GM21423 (cell line): Measurements from ENCODE around the gene KIFC3.
"Not testable (repeated sequence)": the region's sequence is repeated elsewhere in the genome, so short reads cannot be mapped to it uniquely, and the experiment has no call there.

Experiments used
- ATAC-seq: cut with Tn5 transposase; IDR thresholded peaks from one replicate; pipeline ENCODE4 v1.9.1; 2021; ENCODE audit warnings: mild to moderate bottlenecking, moderate library complexity; ENCODE audit not compliant: unreplicated experiment

Gene KIFC3

GRCh38 chr16:57802341-57803133, at the start of gene KIFC3:
Gene KIFC3, minus strand, starts transcription at chr16:57802491. Its CDS starts 4,248 bp downstream, at chr16:57798243.
- no peak for ATAC-seq

DNA sequence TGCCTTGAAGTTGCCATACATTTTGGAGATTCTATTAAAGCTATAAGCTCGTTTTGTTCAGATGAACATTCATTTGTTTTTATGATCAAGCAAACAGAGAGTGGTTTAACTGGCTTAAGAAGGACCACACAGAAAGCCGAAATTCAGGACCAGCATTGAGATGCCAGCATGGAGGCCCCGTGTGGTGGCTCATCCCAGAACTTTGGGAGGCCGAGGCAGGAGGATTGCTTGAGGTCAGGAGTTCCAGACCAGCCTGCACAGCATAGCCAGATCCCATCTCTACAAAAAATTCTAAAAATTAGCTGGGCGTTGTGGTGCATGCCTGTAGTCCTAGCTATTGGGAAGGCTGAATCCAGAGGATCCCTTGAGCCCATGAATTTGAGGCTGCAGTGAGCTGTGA, 45.9 kb upstream of the KIFC3 start:
- ATAC-seq: no peak

DNA sequence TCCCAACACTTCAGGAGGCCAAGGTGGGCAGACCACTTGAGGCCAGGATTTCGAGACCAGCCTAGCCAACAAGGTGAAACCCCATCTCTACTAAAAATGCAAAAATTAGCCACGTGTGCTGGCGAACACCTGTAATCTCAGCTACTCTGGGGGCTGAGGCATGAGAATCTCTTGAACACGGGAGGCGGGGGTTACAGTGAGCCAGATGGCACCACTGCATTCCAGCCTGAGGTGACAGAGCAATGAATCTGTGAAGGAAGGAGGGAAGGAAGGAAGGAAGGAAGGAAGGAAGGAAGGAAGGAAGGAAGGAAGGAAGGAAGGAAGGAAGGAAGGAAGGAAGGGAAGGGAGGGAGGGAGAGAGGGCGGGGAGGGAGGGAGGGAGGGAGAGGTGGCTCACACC, 44.6 kb upstream of the KIFC3 start:
- not testable (repeated sequence) for ATAC-seq

- no peak for ATAC-seq
Measured at GRCh38 chr16:57846078-57846697, 43.9 kb upstream of the KIFC3 start.

GRCh38 chr16:57845115-57845514, 42.8 kb upstream of the KIFC3 start:
- ATAC-seq: no peak

DNA sequence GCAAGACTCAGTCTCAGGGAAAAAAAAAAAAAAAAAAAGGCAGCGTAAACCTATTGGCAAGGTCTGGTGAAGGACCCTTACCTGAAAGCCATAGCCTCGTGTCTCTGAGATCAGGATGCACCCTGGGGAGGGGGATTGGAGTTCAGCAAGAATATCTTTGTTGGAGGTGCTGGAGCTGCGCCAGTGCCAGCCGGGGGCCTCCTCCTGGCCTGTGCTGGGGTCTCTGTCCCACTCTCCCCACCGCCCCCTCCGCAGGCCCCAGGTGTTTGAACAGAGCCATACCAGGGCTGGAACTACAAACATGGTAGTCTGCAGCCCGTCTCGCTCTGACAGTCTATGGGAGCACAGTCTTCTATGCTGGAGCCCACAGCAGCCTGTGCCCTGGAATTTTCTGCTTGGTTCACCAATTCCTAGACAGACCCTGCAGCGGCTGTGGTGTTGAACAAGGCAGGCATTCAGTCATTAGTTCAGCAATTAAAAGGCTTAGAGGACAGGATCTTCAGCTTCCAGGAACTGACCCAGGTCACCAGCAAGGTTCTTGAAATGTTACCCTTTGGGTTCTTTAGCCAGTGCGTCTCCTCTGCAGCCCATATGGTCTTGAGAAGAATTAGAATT, 42.2 kb upstream of the KIFC3 start:
- no peak for ATAC-seq

DNA sequence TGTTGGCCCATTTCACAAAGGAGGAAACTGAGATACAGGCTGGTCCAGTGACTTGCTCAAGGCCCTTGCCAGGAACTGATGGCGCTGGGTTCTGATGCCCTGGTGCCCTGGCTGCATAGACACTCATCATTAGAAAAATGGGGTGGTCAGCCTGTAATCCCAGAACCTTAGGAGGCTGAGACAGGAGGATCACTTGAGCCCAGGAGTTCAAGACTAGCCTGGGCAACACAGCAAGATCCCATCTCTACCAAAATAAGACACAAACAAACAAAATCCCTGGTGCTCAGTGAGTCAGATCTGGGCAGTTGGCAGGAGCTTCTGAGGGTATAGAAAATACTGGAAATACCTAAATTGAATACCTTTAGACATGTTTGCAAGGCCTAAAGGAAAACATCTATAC, 41.1 kb upstream of the KIFC3 start:
- ATAC-seq: no peak

GRCh38 chr16:57842601-57843000, 40.3 kb upstream of the KIFC3 start:
- no peak for ATAC-seq

- ATAC-seq: no peak
Measured at GRCh38 chr16:57840833-57841232, 38.5 kb upstream of the KIFC3 start.

DNA sequence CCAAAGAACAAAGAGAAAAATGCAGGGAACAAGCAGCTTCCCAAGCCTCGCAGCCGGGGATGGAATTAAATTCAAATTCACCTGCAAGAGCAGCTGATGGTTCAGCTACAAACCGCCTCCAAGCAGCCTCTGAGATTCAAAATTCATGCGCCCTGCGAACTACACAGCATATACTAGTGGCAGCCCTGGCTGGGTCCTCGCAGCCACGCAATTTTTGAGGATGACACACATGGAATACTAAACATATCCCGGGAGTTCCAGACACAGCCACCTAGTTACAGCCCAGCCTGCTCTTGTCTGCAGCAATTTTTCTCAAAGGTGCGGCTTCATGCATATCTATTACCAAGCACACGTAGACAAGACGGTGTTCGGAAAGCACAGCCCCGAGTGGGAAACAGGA, 35.9 kb upstream of the KIFC3 start:
- no peak for ATAC-seq

DNA sequence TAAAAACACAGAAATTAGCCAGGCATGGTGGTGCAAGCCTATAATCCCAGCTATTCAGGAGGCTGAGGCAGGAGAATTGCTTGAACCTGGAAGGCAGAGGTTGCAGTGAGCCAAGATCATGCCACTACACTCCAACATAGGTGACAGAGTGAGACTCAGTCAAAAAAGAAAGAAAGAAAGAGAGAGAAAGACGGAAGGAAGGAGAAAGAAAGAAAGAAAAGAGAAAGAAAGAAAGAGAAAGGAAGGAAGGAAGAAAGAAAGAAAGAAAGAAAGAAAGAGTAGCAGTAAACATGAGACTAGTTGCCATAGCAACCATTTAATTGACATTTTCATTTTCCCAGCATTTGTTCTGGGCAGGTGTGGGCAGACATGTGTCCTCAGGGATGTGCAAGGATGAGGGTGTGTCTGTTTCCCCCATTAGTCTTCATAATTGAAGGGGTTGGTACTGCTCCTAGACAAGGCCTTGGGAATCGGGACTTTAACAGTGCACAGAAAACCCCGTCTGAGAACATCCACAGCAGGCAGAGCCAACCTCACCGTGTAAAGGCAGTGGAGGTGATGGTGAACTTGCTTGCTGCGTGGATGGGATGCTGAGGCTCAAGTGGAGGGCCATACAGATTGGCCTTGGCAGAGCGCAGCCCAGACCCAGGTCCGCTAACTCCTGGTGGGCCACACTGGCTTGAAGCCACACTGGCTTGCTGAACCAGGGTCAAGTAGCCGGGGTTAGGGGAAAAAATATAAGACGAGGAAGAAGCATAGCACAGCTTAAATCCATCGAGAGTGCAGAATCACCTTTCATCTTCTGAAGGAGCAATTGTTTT, 35.2 kb upstream of the KIFC3 start:
- ATAC-seq: no peak

GRCh38 chr16:57835439-57835838, 33.1 kb upstream of the KIFC3 start:
- not testable (repeated sequence) for ATAC-seq

GRCh38 chr16:57834936-57835335, 32.6 kb upstream of the KIFC3 start:
- ATAC-seq: no peak

GRCh38 chr16:57830890-57831484, 28.7 kb upstream of the KIFC3 start:
- no peak for ATAC-seq

DNA sequence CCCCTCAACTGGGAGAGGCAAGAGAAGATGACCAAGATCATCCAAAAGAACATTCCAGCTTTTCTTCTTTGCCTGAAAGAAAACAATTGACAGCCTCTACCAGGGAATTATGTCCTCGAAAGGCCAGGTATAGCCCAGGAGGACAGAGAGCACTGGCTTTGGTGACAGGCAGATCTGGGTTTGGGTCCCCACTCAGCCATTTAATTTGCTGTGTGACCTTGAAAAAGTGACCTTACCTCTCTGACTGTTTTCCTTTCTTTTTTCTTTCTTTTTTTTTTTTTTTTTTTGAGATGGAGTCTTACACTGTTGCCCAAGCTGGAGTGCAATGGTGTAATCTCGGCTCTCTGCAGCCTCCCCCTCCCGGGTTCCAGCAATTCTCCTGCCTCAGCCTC, 27.7 kb upstream of the KIFC3 start:
- ATAC-seq: no peak

DNA sequence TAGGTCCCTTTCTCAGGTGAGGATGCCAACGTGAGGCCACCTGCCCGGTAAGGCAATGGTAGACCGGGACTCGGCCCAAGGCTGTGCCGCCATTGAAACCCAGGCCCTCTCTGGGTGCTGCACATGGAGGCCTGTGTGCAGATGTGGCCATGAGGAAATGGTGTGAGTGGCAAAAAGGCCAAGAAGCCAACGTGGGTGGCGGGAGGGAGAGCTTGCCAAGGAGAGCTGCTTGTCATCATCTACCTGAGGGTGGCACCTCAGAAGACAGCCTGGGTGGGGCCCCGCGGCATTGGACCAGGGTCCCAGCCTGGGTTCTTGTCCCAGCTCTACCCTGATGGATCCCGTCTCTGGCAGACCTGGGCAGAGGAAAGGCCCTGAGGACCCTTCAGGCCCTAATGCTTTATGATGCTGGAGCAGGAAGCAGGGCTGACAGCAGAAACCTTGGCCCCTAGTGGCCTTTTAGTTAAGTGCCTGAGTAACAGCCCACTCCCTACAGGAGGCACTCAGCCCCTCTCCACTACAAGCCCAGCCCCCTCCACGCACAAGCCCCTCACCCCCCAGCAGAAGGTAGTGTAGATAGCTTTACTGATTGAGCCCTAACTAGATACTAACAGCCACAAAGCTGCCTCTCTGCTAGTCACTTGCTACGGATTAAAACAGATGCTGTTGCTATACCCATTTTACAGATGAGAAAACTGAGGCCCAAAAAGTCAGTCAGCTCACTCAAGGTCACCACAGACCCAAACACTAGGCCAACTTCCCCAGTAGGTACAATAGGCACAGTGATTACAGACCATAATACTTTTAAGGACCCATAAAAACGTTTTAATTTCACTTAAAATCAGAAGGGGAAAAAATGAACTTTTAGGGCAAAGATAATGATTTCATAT, 26.2 kb upstream of the KIFC3 start:
- no peak for ATAC-seq

DNA sequence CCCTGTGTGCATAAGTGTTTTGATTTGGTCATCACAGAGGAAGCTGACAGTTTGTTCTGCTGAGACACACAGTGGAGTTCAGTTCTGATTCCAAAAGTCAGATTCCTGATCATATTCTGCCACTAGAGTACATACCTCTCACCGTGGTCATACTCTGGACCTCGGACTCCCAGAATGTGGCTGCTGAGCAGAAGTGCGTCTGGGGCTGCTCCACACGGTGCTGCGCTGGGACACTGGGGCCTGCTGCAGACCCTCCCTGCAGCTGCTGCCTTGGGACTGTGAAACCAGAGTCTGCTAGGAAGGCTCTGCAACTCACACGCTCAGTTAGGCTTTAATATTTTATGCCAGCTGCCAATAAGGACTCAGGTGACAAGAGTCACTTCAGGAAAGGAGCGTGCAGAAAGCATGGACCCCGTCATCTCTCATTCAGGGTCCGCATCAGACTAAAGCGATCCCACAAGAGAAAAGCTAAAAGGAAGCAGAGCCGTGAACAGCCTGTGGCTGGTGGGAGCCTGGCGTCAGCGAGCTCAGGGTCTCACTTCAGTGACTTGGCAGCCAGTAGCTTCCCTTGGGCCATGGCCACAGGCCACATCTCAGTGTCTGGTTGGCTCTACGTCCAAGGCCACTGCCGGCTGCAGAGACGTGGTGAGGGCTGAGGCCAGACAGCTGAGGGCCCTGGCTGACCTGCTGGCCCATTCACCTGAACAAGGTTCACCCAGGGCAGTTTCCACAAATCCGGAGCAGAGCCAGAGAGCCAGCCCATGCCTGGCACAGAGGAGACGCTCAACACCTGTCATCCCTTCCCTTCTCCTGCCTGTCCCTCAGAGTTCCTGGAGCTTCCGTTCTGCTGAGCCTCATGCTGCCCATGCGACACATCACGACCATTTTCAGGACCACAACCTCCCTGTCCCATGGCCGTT, 24.7 kb upstream of the KIFC3 start:
- no peak for ATAC-seq

GRCh38 chr16:57826052-57826451, 23.8 kb upstream of the KIFC3 start:
- no peak for ATAC-seq
